ENCODE results near the gene ARSI.

Gene ARSI

GRCh38 chr5:150325426-150325825 lies 22.7 kb upstream of the ARSI start:
- Histone ChIP-seq H3K27ac (ENCODE audit: extremely low read depth, low read depth, low read length) (no peak overlapping the region), H3K4me3 (ENCODE audit: low read depth, low read length) (no peak overlapping the region), H3K36me3 (ENCODE audit: control insufficient read depth in 2 of 2, insufficient read depth in 1 of 2, low read length in 2 of 2) (no peaks in the 10 kb centered on the region), H3K4me1 (ENCODE audit: control insufficient read depth, insufficient read depth, low read length) (no peaks in the 10 kb centered on the region), H3K9me3 (ENCODE audit: control insufficient read depth, insufficient read depth, low read depth, low read length) (no peaks in the 10 kb centered on the region)
- ChIA-PET CTCF (interaction anchor here (0.5 kb wide), 1 partner anchor 50 kb away, joined by 3 read pairs; no protein-coding TSS in a partner anchor), POLR2A (no interaction called here)
- TF ChIP-seq ZNF639 (tag by site-specific recombination; IDR thresholded peaks at IDR 0.05) (no peak), GLIS1 (tag by site-specific recombination; IDR thresholded peaks at IDR 0.05) (peak; percentile 18; the same call in 1 of the 2 replicates)

GRCh38 chr5:150323819-150324218 lies 21.1 kb upstream of the ARSI start:
- CTCF ChIA-PET = interaction anchor here (0.5 kb wide), 1 partner anchor 111 kb away, joined by 3 read pairs; no protein-coding TSS in a partner anchor
- no peaks in the 10 kb centered on the region for H3K36me3 ChIP-seq (ENCODE audit: control insufficient read depth in 2 of 2, insufficient read depth in 1 of 2, low read length in 2 of 2)
- H3K27ac ChIP-seq (ENCODE audit: extremely low read depth, low read depth, low read length) = no peak overlapping the region
- TF ChIP-seq ZBTB44 (tag by site-specific recombination; IDR thresholded peaks at IDR 0.05) (no peak), ZNF776 (tag by site-specific recombination; IDR thresholded peaks at IDR 0.05; ENCODE audit: borderline replicate concordance) (no peak), ZNF140 (tag by site-specific recombination; IDR thresholded peaks at IDR 0.05) (no peak), ZNF335 (tag by site-specific recombination; conservative IDR thresholded peaks at IDR 0.05) (no peak), ZNF660 (tag by site-specific recombination; IDR thresholded peaks at IDR 0.05) (no peak), ZNF768 (tag by site-specific recombination; IDR thresholded peaks at IDR 0.05) (no peak), OSR2 (tag by site-specific recombination; IDR thresholded peaks at IDR 0.05) (no peak), ZNF558 (tag by site-specific recombination; IDR thresholded peaks at IDR 0.05) (no peak), ZFHX2 (tag by site-specific recombination; conservative IDR thresholded peaks at IDR 0.05) (no peak), ZSCAN18 (tag by site-specific recombination; IDR thresholded peaks at IDR 0.05) (no peak), ZNF585B (tag by site-specific recombination; IDR thresholded peaks at IDR 0.05) (no peak), ZNF37A (tag by site-specific recombination; IDR thresholded peaks at IDR 0.05) (no peak), ZNF76 (tag by site-specific recombination; IDR thresholded peaks at IDR 0.05; ENCODE audit: borderline replicate concordance, low read depth) (no peak), ZNF391 (tag by site-specific recombination; IDR thresholded peaks at IDR 0.05; ENCODE audit: borderline replicate concordance, low read depth) (no peak), HOXC10 (CRISPR knock-in tag; IDR thresholded peaks at IDR 0.05) (no peak), ZNF549 (tag by site-specific recombination; IDR thresholded peaks at IDR 0.05) (no peak), REPIN1 (tag by site-specific recombination; IDR thresholded peaks at IDR 0.05; ENCODE audit: low read depth) (no peak), ZNF488 (tag by site-specific recombination; IDR thresholded peaks at IDR 0.05) (no peak)
- no peaks in the 10 kb centered on the region for H3K9me3 ChIP-seq (ENCODE audit: control insufficient read depth, insufficient read depth, low read depth, low read length)
- POLR2A ChIA-PET = no interaction called here
- no peak overlapping the region for H3K4me3 ChIP-seq (ENCODE audit: low read depth, low read length)
- H3K4me1 ChIP-seq (ENCODE audit: control insufficient read depth, insufficient read depth, low read length) = peaks cover 7% of the 10 kb centered on the region

All from HEK293 (cell line).